Measurements from ENCODE around the gene POU3F3.

The POU3F3 gene

GRCh38 chr2:104853534-104854497, at the start of gene POU3F3:
Gene POU3F3, plus strand, starts transcription at chr2:104854115. Its CDS starts 1,396 bp downstream, at chr2:104855511.
- Histone ChIP-seq H3K27me3 (ENCODE audit: insufficient read depth, low read length, poor library complexity, severe bottlenecking) (no peaks in the 10 kb centered on the region), H3K79me2 (ENCODE audit: insufficient read depth, low read length) (no peaks in the 10 kb centered on the region), H3K4me2 (ENCODE audit: low read depth, low read length, poor library complexity, severe bottlenecking) (peak within 1 kb of the TSS; percentile 81), H2AFZ (ENCODE audit: low read length) (peak within 1 kb of the TSS; percentile 86; the same call in 1 of the 2 replicates), H4K20me1 (ENCODE audit: insufficient read depth, low read length, poor library complexity, severe bottlenecking) (no peaks in the 10 kb centered on the region), H3K9me2 (replicated peaks; ENCODE audit: low read depth, low read length) (no peaks in the 10 kb centered on the region), H3K9me3 (ENCODE audit: insufficient read depth, low read depth, low read length) (no peaks in the 10 kb centered on the region), H3K36me3 (ENCODE audit: insufficient read depth, low read length) (no peaks in the 10 kb centered on the region), H3K4me1 (ENCODE audit: insufficient read depth, low read length, poor library complexity, severe bottlenecking) (peaks cover 14% of the 10 kb centered on the region), H3K9ac (ENCODE audit: low read depth, low read length, poor library complexity, severe bottlenecking) (peak within 1 kb of the TSS; percentile 50), H3F3A (ENCODE audit: low read depth) (no peaks in the 10 kb centered on the region), H3K4me3 (ENCODE audit: low read length, poor library complexity, severe bottlenecking) (peak within 1 kb of the TSS; percentile 66)
- TF ChIP-seq EZH2phosphoT487 (IDR thresholded peaks at IDR 0.05; ENCODE audit: borderline replicate concordance): no peak
- TF ChIP-seq, protein P1, sequence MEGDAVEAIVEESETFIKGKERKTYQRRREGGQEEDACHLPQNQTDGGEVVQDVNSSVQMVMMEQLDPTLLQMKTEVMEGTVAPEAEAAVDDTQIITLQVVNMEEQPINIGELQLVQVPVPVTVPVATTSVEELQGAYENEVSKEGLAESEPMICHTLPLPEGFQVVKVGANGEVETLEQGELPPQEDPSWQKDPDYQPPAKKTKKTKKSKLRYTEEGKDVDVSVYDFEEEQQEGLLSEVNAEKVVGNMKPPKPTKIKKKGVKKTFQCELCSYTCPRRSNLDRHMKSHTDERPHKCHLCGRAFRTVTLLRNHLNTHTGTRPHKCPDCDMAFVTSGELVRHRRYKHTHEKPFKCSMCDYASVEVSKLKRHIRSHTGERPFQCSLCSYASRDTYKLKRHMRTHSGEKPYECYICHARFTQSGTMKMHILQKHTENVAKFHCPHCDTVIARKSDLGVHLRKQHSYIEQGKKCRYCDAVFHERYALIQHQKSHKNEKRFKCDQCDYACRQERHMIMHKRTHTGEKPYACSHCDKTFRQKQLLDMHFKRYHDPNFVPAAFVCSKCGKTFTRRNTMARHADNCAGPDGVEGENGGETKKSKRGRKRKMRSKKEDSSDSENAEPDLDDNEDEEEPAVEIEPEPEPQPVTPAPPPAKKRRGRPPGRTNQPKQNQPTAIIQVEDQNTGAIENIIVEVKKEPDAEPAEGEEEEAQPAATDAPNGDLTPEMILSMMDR (conservative IDR thresholded peaks at IDR 0.05; ENCODE audit: low read length): no peak

DNA sequence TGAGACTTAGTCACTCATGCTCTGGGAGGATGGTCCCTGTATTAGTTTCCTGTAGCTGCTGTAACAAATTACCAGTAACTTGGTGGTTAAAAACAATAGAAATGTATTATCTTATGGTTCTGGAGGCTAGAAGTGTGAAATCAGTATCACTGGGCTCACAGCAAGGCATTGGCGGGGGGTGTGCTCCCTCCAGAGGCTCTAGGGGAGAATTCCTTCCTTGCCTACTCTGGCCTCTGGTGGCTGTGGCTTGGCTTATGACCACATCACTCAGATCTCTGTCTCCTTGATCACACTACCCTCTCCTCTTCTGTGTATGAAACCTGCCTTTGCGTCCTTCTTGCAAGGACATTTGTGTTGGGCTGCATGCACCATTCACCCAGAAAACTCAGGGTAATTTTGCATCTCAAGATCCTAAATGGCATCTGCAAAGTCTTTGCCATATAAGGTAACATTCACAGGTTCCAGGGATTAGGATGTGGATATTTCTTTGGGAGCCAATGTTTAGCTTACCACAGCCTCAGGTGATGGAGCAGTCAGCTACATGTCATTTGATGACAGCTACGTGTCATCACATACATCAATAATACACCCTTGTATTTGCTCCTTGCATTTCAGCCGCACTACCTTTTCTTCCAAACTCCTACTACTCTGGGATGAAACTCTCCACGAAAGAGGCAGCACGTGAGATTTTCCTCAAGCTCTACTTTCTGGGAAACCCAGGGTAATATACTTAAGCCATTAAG, 49.6 kb upstream of the POU3F3 start:
- Histone ChIP-seq H3K4me1 (ENCODE audit: insufficient read depth, low read length, poor library complexity, severe bottlenecking) (no peaks in the 10 kb centered on the region), H3F3A (ENCODE audit: low read depth) (no peaks in the 10 kb centered on the region), H3K27me3 (ENCODE audit: insufficient read depth, low read length, poor library complexity, severe bottlenecking) (no peaks in the 10 kb centered on the region), H4K20me1 (ENCODE audit: insufficient read depth, low read length, poor library complexity, severe bottlenecking) (no peaks in the 10 kb centered on the region), H3K36me3 (ENCODE audit: insufficient read depth, low read length) (no peaks in the 10 kb centered on the region), H3K4me3 (ENCODE audit: low read length, poor library complexity, severe bottlenecking) (no peak overlapping the region), H3K9me2 (replicated peaks; ENCODE audit: low read depth, low read length) (no peaks in the 10 kb centered on the region), H3K9ac (ENCODE audit: low read depth, low read length, poor library complexity, severe bottlenecking) (no peak overlapping the region), H3K79me2 (ENCODE audit: insufficient read depth, low read length) (no peaks in the 10 kb centered on the region), H3K9me3 (ENCODE audit: insufficient read depth, low read depth, low read length) (no peaks in the 10 kb centered on the region), H3K4me2 (ENCODE audit: low read depth, low read length, poor library complexity, severe bottlenecking) (no peak overlapping the region), H2AFZ (ENCODE audit: low read length) (no peak overlapping the region)
- no peak for TF ChIP-seq EZH2phosphoT487 (IDR thresholded peaks at IDR 0.05; ENCODE audit: borderline replicate concordance)
- TF ChIP-seq, protein P1 (conservative IDR thresholded peaks at IDR 0.05; ENCODE audit: low read length): peak; percentile 43

GRCh38 chr2:104812286-104812685, 41.6 kb upstream of the POU3F3 start:
- Histone ChIP-seq H3K4me2 (ENCODE audit: low read depth, low read length, poor library complexity, severe bottlenecking) (no peak overlapping the region), H3F3A (ENCODE audit: low read depth) (no peaks in the 10 kb centered on the region), H3K4me1 (ENCODE audit: insufficient read depth, low read length, poor library complexity, severe bottlenecking) (no peaks in the 10 kb centered on the region), H3K4me3 (ENCODE audit: low read length, poor library complexity, severe bottlenecking) (no peak overlapping the region), H4K20me1 (ENCODE audit: insufficient read depth, low read length, poor library complexity, severe bottlenecking) (no peaks in the 10 kb centered on the region), H3K9ac (ENCODE audit: low read depth, low read length, poor library complexity, severe bottlenecking) (no peak overlapping the region), H2AFZ (ENCODE audit: low read length) (no peak overlapping the region), H3K79me2 (ENCODE audit: insufficient read depth, low read length) (no peaks in the 10 kb centered on the region), H3K9me2 (replicated peaks; ENCODE audit: low read depth, low read length) (no peaks in the 10 kb centered on the region), H3K27me3 (ENCODE audit: insufficient read depth, low read length, poor library complexity, severe bottlenecking) (no peaks in the 10 kb centered on the region), H3K9me3 (ENCODE audit: insufficient read depth, low read depth, low read length) (no peaks in the 10 kb centered on the region), H3K36me3 (ENCODE audit: insufficient read depth, low read length) (no peaks in the 10 kb centered on the region)
- TF ChIP-seq, protein P1 (conservative IDR thresholded peaks at IDR 0.05; ENCODE audit: low read length): no peak
- TF ChIP-seq EZH2phosphoT487 (IDR thresholded peaks at IDR 0.05; ENCODE audit: borderline replicate concordance): no peak
